Activated CD4-positive, alpha-beta T cell treated with anti-CD3 and anti-CD28 coated beads for 48 hours (primary cell): ENCODE results near the gene SSC5D.
A peak's percentile ranks its signal among the peaks of the same experiment; 100 is the strongest.
"Not testable (repeated sequence)": the region's sequence is repeated elsewhere in the genome, so short reads cannot be mapped to it uniquely, and the experiment has no call there.

Experiments
- DNase-seq: peaks from one replicate; pipeline ENCODE4 v3.0.0-alpha.2; 2020

Gene SSC5D

GRCh38 chr19:55487924-55488687 lies at the start of gene SSC5D:
SSC5D (plus strand) TSS chr19:55488436; CDS start chr19:55488590, 154 bp downstream.
- DNase-seq = no peak

- DNase-seq = no peak
Observed at GRCh38 chr19:55439052-55439451, 49.2 kb upstream of the SSC5D start.

GRCh38 chr19:55440411-55441105 lies 47.7 kb upstream of the SSC5D start:
- DNase-seq = peak; percentile 37

GRCh38 chr19:55441319-55441691 lies 46.9 kb upstream of the SSC5D start:
- no peak for DNase-seq

- peak; percentile 50 for DNase-seq
Observed at GRCh38 chr19:55441692-55442321, 46.4 kb upstream of the SSC5D start.

GRCh38 chr19:55442372-55442961 lies 45.8 kb upstream of the SSC5D start:
- DNase-seq = no peak

GRCh38 chr19:55443045-55443823 lies 45.0 kb upstream of the SSC5D start, which contains the start of gene SHISA7:
SHISA7 (minus strand) TSS chr19:55443300; CDS start chr19:55442863, 437 bp downstream.
- no peak for DNase-seq

- DNase-seq = no peak
Observed at GRCh38 chr19:55443824-55444480, 44.3 kb upstream of the SSC5D start.

GRCh38 chr19:55444646-55445045 lies 43.6 kb upstream of the SSC5D start:
- no peak for DNase-seq

- DNase-seq = no peak
Observed at GRCh38 chr19:55446060-55446459, 42.2 kb upstream of the SSC5D start.

- DNase-seq = no peak
Observed at GRCh38 chr19:55447421-55448174, 40.6 kb upstream of the SSC5D start.

GRCh38 chr19:55448175-55448490 lies 40.1 kb upstream of the SSC5D start:
- DNase-seq = not testable (repeated sequence)

GRCh38 chr19:55449469-55449868 lies 38.8 kb upstream of the SSC5D start:
- DNase-seq = no peak

GRCh38 chr19:55451163-55451964 lies 36.9 kb upstream of the SSC5D start:
- DNase-seq = no peak

- DNase-seq = no peak
Observed at GRCh38 chr19:55451965-55452748, 36.1 kb upstream of the SSC5D start.

GRCh38 chr19:55452749-55453346 lies 35.4 kb upstream of the SSC5D start:
- DNase-seq = peak; percentile 71

- DNase-seq = no peak
Observed at GRCh38 chr19:55453511-55454260, 34.5 kb upstream of the SSC5D start.

GRCh38 chr19:55454787-55455243 lies 33.4 kb upstream of the SSC5D start:
- peak; percentile 69 for DNase-seq
